HEK293 (cell line): ENCODE measurements around the gene ATP10D.

Experiments
- CTCF ChIP-seq: fragments of 450-650 bp; formaldehyde crosslinking; IDR thresholded peaks from 2 replicates; pipeline ENCODE4 v1.5.1; 2016; ENCODE audit warnings: missing biosample characterization, missing genetic modification characterization
- GLI4 ChIP-seq: fragments of 450-650 bp; formaldehyde crosslinking; IDR thresholded peaks from 2 replicates; pipeline ENCODE4 v1.5.1; 2016; ENCODE audit warnings: missing biosample characterization, missing genetic modification characterization
- OVOL3 ChIP-seq: fragments of 450-650 bp; formaldehyde crosslinking; IDR thresholded peaks from 2 replicates; pipeline ENCODE4 v1.5.1; 2016; ENCODE audit warnings: missing biosample characterization, missing genetic modification characterization
- REST ChIP-seq: fragments of 450-650 bp; formaldehyde crosslinking; IDR thresholded peaks from 2 replicates; pipeline ENCODE4 v1.5.1; 2016; ENCODE audit warnings: missing biosample characterization, missing genetic modification characterization
- TCF7L2 ChIP-seq: IDR thresholded peaks from 2 replicates; pipeline ENCODE4 v1.6.1; 2011; ENCODE audit warnings: low read depth, mild to moderate bottlenecking, inconsistent platforms, low read length, moderate library complexity, borderline replicate concordance
- TSHZ1 ChIP-seq: fragments of 450-650 bp; formaldehyde crosslinking; IDR thresholded peaks from 2 replicates; pipeline ENCODE4 v1.5.1; 2016; ENCODE audit warnings: missing biosample characterization, missing genetic modification characterization, borderline replicate concordance
- ZNF121 ChIP-seq: fragments of 450-650 bp; formaldehyde crosslinking; IDR thresholded peaks from 2 replicates; pipeline ENCODE4 v1.5.1; 2016; ENCODE audit warnings: missing biosample characterization, missing genetic modification characterization
- ZNF138 ChIP-seq: fragments of 450-650 bp; formaldehyde crosslinking; IDR thresholded peaks from 2 replicates; pipeline ENCODE4 v1.5.1; 2016; ENCODE audit warnings: missing biosample characterization, missing genetic modification characterization, borderline replicate concordance
- ZNF16 ChIP-seq: fragments of 450-650 bp; formaldehyde crosslinking; IDR thresholded peaks from 2 replicates; pipeline ENCODE4 v1.5.1; 2016; ENCODE audit warnings: low read depth, missing biosample characterization, missing genetic modification characterization
- ZNF280C ChIP-seq: fragments of 450-650 bp; formaldehyde crosslinking; IDR thresholded peaks from 2 replicates; pipeline ENCODE4 v1.5.1; 2016; ENCODE audit warnings: missing biosample characterization, missing genetic modification characterization
- ZNF416 ChIP-seq: fragments of 450-650 bp; formaldehyde crosslinking; IDR thresholded peaks from 2 replicates; pipeline ENCODE4 v1.5.1; 2016; ENCODE audit warnings: missing biosample characterization, missing genetic modification characterization
- ZNF501 ChIP-seq: fragments of 450-650 bp; formaldehyde crosslinking; IDR thresholded peaks from 2 replicates; pipeline ENCODE4 v1.5.1; 2016; ENCODE audit warnings: missing biosample characterization, missing genetic modification characterization
- ZNF621 ChIP-seq: fragments of 450-650 bp; formaldehyde crosslinking; IDR thresholded peaks from 2 replicates; pipeline ENCODE4 v1.5.1; 2017; ENCODE audit warnings: missing biosample characterization, missing genetic modification characterization
- ZSCAN5A ChIP-seq: fragments of 450-650 bp; formaldehyde crosslinking; IDR thresholded peaks from 2 replicates; pipeline ENCODE4 v1.5.1; 2016; ENCODE audit warnings: missing biosample characterization, missing genetic modification characterization

GRCh38 chr4:47485047-47485692 is at the start of gene ATP10D:
- TF ChIP-seq CTCF (tag by site-specific recombination) (no peak), TSHZ1 (tag by site-specific recombination) (no peak), ZNF501 (tag by site-specific recombination) (no peak), OVOL3 (tag by site-specific recombination) (no peak), ZNF138 (no peak), ZNF621 (no peak), ZNF121 (tag by site-specific recombination) (no peak), ZSCAN5A (no peak), ZNF280C (no peak), ZNF16 (tag by site-specific recombination) (no peak), ZNF416 (tag by site-specific recombination) (no peak), GLI4 (tag by site-specific recombination) (no peak), REST (tag by site-specific recombination) (no peak), TCF7L2 (no peak)
